HepG2 (cell line): ENCODE data around the gene PTTG1IP2.

Experiments
- ASH2L ChIP-seq: fragments of 300-600, 200-600 bp; sonication (generic); IDR thresholded peaks from 2 replicates; pipeline ENCODE4 v1.7.0; 2017; ENCODE audit warnings: low read depth, mild to moderate bottlenecking, moderate library complexity, mixed read lengths, low read length; ENCODE audit not compliant: insufficient read length
- FOXA1 ChIP-seq, 2 experiments: fragments of 450-650 bp in 1 of 2; sonication (generic) in 1 of 2; formaldehyde crosslinking in 1 of 2; IDR thresholded peaks; 2 replicates each; pipeline versions ENCODE4 v1.4.0 to v1.6.1; 2016 to 2020; ENCODE audit warnings: missing genetic modification reagents in 1 of 2
- HNF4A ChIP-seq: sonication (generic); formaldehyde crosslinking; IDR thresholded peaks from 2 replicates; pipeline ENCODE4 v1.4.0; 2020; ENCODE audit warnings: missing genetic modification reagents
- MAZ ChIP-seq, 2 experiments: sonication (generic) in 1 of 2; formaldehyde crosslinking in 1 of 2; IDR thresholded peaks; 2 replicates each; pipeline versions ENCODE4 v1.5.0 to v1.6.1; 2012 to 2020; ENCODE audit warnings: low read depth in 2 of 2, mild to moderate bottlenecking in 2 of 2, borderline replicate concordance in 1 of 2, improper control_type of control experiment in 1 of 2, low read length in 1 of 2, missing genetic modification reagents in 1 of 2, moderate library complexity in 1 of 2
- NR2F1 ChIP-seq, 2 experiments: fragments of 450-650 bp in 1 of 2; formaldehyde crosslinking in 1 of 2; IDR thresholded peaks; 2 replicates each; pipeline versions ENCODE4 v1.5.0 to v1.6.1; 2016 to 2020; ENCODE audit warnings: mild to moderate bottlenecking in 1 of 2, missing compliant biosample characterization in 1 of 2, missing genetic modification reagents in 1 of 2, moderate library complexity in 1 of 2
- POLR2A ChIP-seq, 2 experiments: IDR thresholded peaks; 2 replicates each; pipeline ENCODE4 v1.6.1; 2011; ENCODE audit warnings: low read depth in 2 of 2, low read length in 2 of 2, mild to moderate bottlenecking in 1 of 2, moderate library complexity in 1 of 2; ENCODE audit not compliant: insufficient read depth in 1 of 2
- RAD21 ChIP-seq: fragments of 450-650 bp; formaldehyde crosslinking; IDR thresholded peaks from 2 replicates; pipeline ENCODE4 v1.5.0; 2020; ENCODE audit warnings: mild to moderate bottlenecking
- REST ChIP-seq, 2 experiments: IDR thresholded peaks; 2 replicates each; pipeline ENCODE4 v1.6.1; 2011 to 2012; ENCODE audit warnings: low read length in 2 of 2, borderline replicate concordance in 1 of 2, low read depth in 1 of 2, mild to moderate bottlenecking in 1 of 2, moderate library complexity in 1 of 2
- TEAD2 ChIP-seq: sonication (generic); formaldehyde crosslinking; IDR thresholded peaks from 2 replicates; pipeline ENCODE4 v1.9.0; 2021; ENCODE audit warnings: missing genetic modification reagents
- ZNF142 ChIP-seq: sonication (generic); formaldehyde crosslinking; IDR thresholded peaks from 2 replicates; pipeline ENCODE4 v1.4.0; 2020; ENCODE audit warnings: missing genetic modification reagents
- ZNF616 ChIP-seq: sonication (generic); formaldehyde crosslinking; IDR thresholded peaks from 2 replicates; pipeline ENCODE4 v1.5.0; 2020; ENCODE audit warnings: low read depth, mild to moderate bottlenecking, missing genetic modification reagents

GRCh38 chr7:90425376-90425775 lies 44.1 kb upstream of the PTTG1IP2 start:
- TF ChIP-seq MAZ (IDR thresholded peaks at IDR 0.05; ENCODE audit: borderline replicate concordance, low read depth, low read length) = no peak
- no peak for TF ChIP-seq MAZ (CRISPR knock-in tag; IDR thresholded peaks at IDR 0.05; ENCODE audit: low read depth)
- TF ChIP-seq POLR2A (IDR thresholded peaks at IDR 0.05; ENCODE audit: insufficient read depth in 1 of 2, low read depth in 2 of 2, low read length in 2 of 2) = no peak
- no peak for TF ChIP-seq RAD21
- TF ChIP-seq REST (IDR thresholded peaks at IDR 0.05; ENCODE audit: borderline replicate concordance in 1 of 2, low read depth in 1 of 2, low read length in 2 of 2) = no peak
- TF ChIP-seq ZNF142 = no peak
- no peak for TF ChIP-seq HNF4A (CRISPR knock-in tag)
- TF ChIP-seq ASH2L = no peak
- TF ChIP-seq FOXA1 (IDR thresholded peaks at IDR 0.05) = no peak
- TF ChIP-seq FOXA1 (CRISPR knock-in tag; IDR thresholded peaks at IDR 0.05) = no peak
- TF ChIP-seq NR2F1 (CRISPR knock-in tag; IDR thresholded peaks at IDR 0.05) = no peak
- no peak for TF ChIP-seq TEAD2 (CRISPR knock-in tag)
- no peak for TF ChIP-seq ZNF616 (CRISPR knock-in tag)
